Smooth muscle cell (in vitro differentiated cells): Measurements from ENCODE around the gene UQCC2. TPM values are rescaled to one million over a fixed set of nuclear protein-coding genes. Genes with fewer than 3 reads are reported as not detected.

ENCODE experiments used
- DNase-seq: peaks from one replicate; lab custom pipeline; 2025; ENCODE audit not compliant: unreplicated experiment; lab: John Stamatoyannopoulos, UW
- H2AFZ ChIP-seq: fragments of 200-600 bp; sonication (generic); 2 replicates; pipeline ENCODE4 v1.6.0; 2016; ENCODE audit warnings: antibody characterized with exemption, low read depth, mild to moderate bottlenecking
- H3F3A ChIP-seq: fragments of 200-600 bp; sonication (generic); 2 replicates; pipeline ENCODE4 v1.6.0; 2017; ENCODE audit warnings: antibody characterized with exemption, low read depth
- H3K27ac ChIP-seq: fragments of 200-600 bp; sonication (generic); 2 replicates; pipeline ENCODE4 v1.5.1; 2016; ENCODE audit warnings: low read depth, mild to moderate bottlenecking
- H3K27me3 ChIP-seq: fragments of 200-600 bp; sonication (generic); 2 replicates; pipeline ENCODE4 v1.6.1; 2016; ENCODE audit warnings: low read depth, mild to moderate bottlenecking
- H3K36me3 ChIP-seq: fragments of 200-600 bp; sonication (generic); 2 replicates; pipeline ENCODE4 v1.5.1; 2016; ENCODE audit warnings: low read depth
- H3K4me1 ChIP-seq: fragments of 200-600 bp; sonication (generic); 2 replicates; pipeline ENCODE4 v1.5.1; 2016; ENCODE audit warnings: low read depth
- H3K4me2 ChIP-seq: fragments of 200-600 bp; sonication (generic); 2 replicates; pipeline ENCODE4 v1.6.0; 2016; ENCODE audit warnings: mild to moderate bottlenecking
- H3K4me3 ChIP-seq: fragments of 200-600 bp; sonication (generic); 2 replicates; pipeline ENCODE4 v1.5.1; 2016; ENCODE audit warnings: mild to moderate bottlenecking
- H3K79me2 ChIP-seq: fragments of 200-600 bp; sonication (generic); 2 replicates; pipeline ENCODE4 v1.6.0; 2016; ENCODE audit warnings: low read depth, mild to moderate bottlenecking
- H3K9ac ChIP-seq: fragments of 200-600 bp; sonication (generic); 2 replicates; pipeline ENCODE4 v1.6.0; 2016; ENCODE audit warnings: low read depth
- H3K9me3 ChIP-seq: fragments of 200-600 bp; sonication (generic); replicated peaks from 2 replicates; pipeline ENCODE4 v1.5.1; 2016; ENCODE audit warnings: low read depth
- H4K20me1 ChIP-seq: fragments of 200-600 bp; sonication (generic); 2 replicates; pipeline ENCODE4 v1.6.0; 2016; ENCODE audit warnings: low read depth
- CTCF ChIP-seq: fragments of 200-600 bp; sonication (generic); IDR thresholded peaks from 2 replicates; pipeline ENCODE4 v1.5.1; 2017; ENCODE audit warnings: borderline replicate concordance, mild to moderate bottlenecking, antibody characterized with exemption; ENCODE audit not compliant: insufficient read depth, poor library complexity, severe bottlenecking
- WGBS: methylation state at CpG from one replicate; pipeline ENCODE4 v1.1.7; 2016; ENCODE audit warnings: low lambda C conversion rate; 5-methylcytosine and 5-hydroxymethylcytosine counted together
- polyA plus RNA-seq: library from polyadenylated mRNA; unstranded; fragments of >200 nt; fragmentation: Nextera tagmentation; extraction: Ambion mirVana; gene quantifications from 2 replicates; pipeline ENCODE4 v1.2.1, GENCODE V29; 2016
- total RNA-seq: library from RNA; depleted of rRNA; stranded (reverse); fragments of >200 nt; gene quantifications from 2 replicates; pipeline ENCODE4 v1.2.3, GENCODE V29; 2014

Gene UQCC2
- total and polyA plus RNA-seq, 2 experiments from 2014 or later = 67.3 to 208 TPM

GRCh38 chr6:33719326-33719987 is 8.0 kb upstream of the UQCC2 start:
- H3K9ac ChIP-seq = no peak overlapping the region
- WGBS = 90% methylated on average over 11 of the region's 11 CpGs
- no peak overlapping the region for H3K4me3 ChIP-seq
- H2AFZ ChIP-seq = no peak overlapping the region
- no peak overlapping the region for H3K4me2 ChIP-seq
- no peaks in the 10 kb centered on the region for H3K79me2 ChIP-seq
- no peaks in the 10 kb centered on the region for H4K20me1 ChIP-seq
- H3K4me1 ChIP-seq = no peaks in the 10 kb centered on the region
- no peaks in the 10 kb centered on the region for H3K36me3 ChIP-seq
- no peak for TF ChIP-seq CTCF
- H3K27ac ChIP-seq = no peak overlapping the region
- no peaks in the 10 kb centered on the region for H3K27me3 ChIP-seq
- H3K9me3 ChIP-seq = no peaks in the 10 kb centered on the region
- no peaks in the 10 kb centered on the region for H3F3A ChIP-seq
- no peak for DNase-seq

GRCh38 chr6:33718713-33719112 is 7.2 kb upstream of the UQCC2 start:
- no peaks in the 10 kb centered on the region for H3K9me3 ChIP-seq
- H3F3A ChIP-seq = no peaks in the 10 kb centered on the region
- H3K4me2 ChIP-seq = no peak overlapping the region
- no peaks in the 10 kb centered on the region for H3K27me3 ChIP-seq
- H3K9ac ChIP-seq = no peak overlapping the region
- H3K79me2 ChIP-seq = no peaks in the 10 kb centered on the region
- no peak for TF ChIP-seq CTCF
- H3K4me1 ChIP-seq = no peaks in the 10 kb centered on the region
- no peaks in the 10 kb centered on the region for H3K36me3 ChIP-seq
- H3K4me3 ChIP-seq = no peak overlapping the region
- H4K20me1 ChIP-seq = no peaks in the 10 kb centered on the region
- WGBS = 96% methylated on average over 2 of the region's 2 CpGs
- no peak overlapping the region for H2AFZ ChIP-seq
- DNase-seq = no peak
- no peak overlapping the region for H3K27ac ChIP-seq

GRCh38 chr6:33717934-33718455 is 6.5 kb upstream of the UQCC2 start:
- Histone ChIP-seq H3K36me3 (no peaks in the 10 kb centered on the region), H3K27ac (no peak overlapping the region), H3K4me1 (no peaks in the 10 kb centered on the region), H3F3A (no peaks in the 10 kb centered on the region), H3K4me2 (no peak overlapping the region), H3K79me2 (no peaks in the 10 kb centered on the region), H2AFZ (no peak overlapping the region), H3K9ac (no peak overlapping the region), H3K27me3 (no peaks in the 10 kb centered on the region), H3K4me3 (no peak overlapping the region), H3K9me3 (no peaks in the 10 kb centered on the region), H4K20me1 (no peaks in the 10 kb centered on the region)
- TF ChIP-seq CTCF = no peak
- WGBS = 82% methylated on average over 6 of the region's 6 CpGs
- no peak for DNase-seq

GRCh38 chr6:33716890-33717632 is 5.6 kb upstream of the UQCC2 start:
- Histone ChIP-seq H3K4me2 (no peak overlapping the region), H3K4me1 (no peaks in the 10 kb centered on the region), H3K36me3 (no peaks in the 10 kb centered on the region), H3F3A (no peaks in the 10 kb centered on the region), H3K27me3 (no peaks in the 10 kb centered on the region), H2AFZ (no peak overlapping the region), H3K9me3 (no peaks in the 10 kb centered on the region), H4K20me1 (no peaks in the 10 kb centered on the region), H3K4me3 (no peak overlapping the region), H3K79me2 (no peaks in the 10 kb centered on the region), H3K9ac (no peak overlapping the region), H3K27ac (no peak overlapping the region)
- 89% methylated on average over 8 of the region's 8 CpGs for WGBS
- DNase-seq = no peak
- TF ChIP-seq CTCF = no peak
